GM12878 (cell line): ENCODE measurements around the gene NMNAT3. TPM values are rescaled to one million over a fixed set of nuclear protein-coding genes. Genes with fewer than 3 reads are reported as not detected.

Source experiments
- ATAC-seq: fragments of 200-7000 bp; cut with Tn5 transposase; 3 replicates; pipeline ENCODE4 v1.9.1; 2020; ENCODE audit warnings: mild to moderate bottlenecking, moderate library complexity
- BruUV-seq: library from RNA; stranded (reverse); fragments of 400-500 nt; replicated peaks from 2 replicates; lab custom pipeline; 2021; lab: Mats Ljungman, UMichigan
- CTCF ChIA-PET: fragments of 300-600 bp; sonication (Branson Sonifier 250); formaldehyde crosslinking; extraction: SDS; loops from one replicate; lab custom pipeline; 2021; ENCODE audit warnings: inconsistent platforms; lab: Yijun Ruan, JAX
- POLR2A ChIA-PET: fragments of 350-600 bp; formaldehyde crosslinking; extraction: SDS; loops from one replicate; lab custom pipeline; 2021; ENCODE audit warnings: inconsistent platforms; lab: Charles Lee
- RAD21 ChIA-PET: fragments of 300-600 bp; sonication (Branson Sonifier 250); formaldehyde crosslinking; loops from one replicate; lab custom pipeline; 2023; ENCODE audit warnings: antibody characterized with exemption; ENCODE audit not compliant: unreplicated experiment; lab: Charles Lee
- SMC1A ChIA-PET: fragments of 300-600 bp; sonication (Branson Sonifier 250); formaldehyde crosslinking; loops from one replicate; lab custom pipeline; 2023; ENCODE audit not compliant: unreplicated experiment, uncharacterized antibody; lab: Charles Lee
- DNase-seq: peaks from one replicate; pipeline ENCODE4 v3.0.0-alpha.2; 2011; ENCODE audit warnings: low read depth, low spot score
- FAIRE-seq: peaks from 3 replicates; lab custom pipeline; 2011; peaks lifted over from hg19 to GRCh38; lab: Jason Lieb, UNC
- H2AFZ ChIP-seq: 2 replicates; pipeline ENCODE4 v1.6.0; 2011; ENCODE audit warnings: low read depth, low read length, control low read depth; ENCODE audit not compliant: control insufficient read depth
- H3K27ac ChIP-seq: 2 replicates; pipeline ENCODE4 v1.5.1; 2011; ENCODE audit warnings: control low read depth; ENCODE audit not compliant: control insufficient read depth, insufficient read depth
- H3K27me3 ChIP-seq, 2 experiments: replicated peaks in 1 of 2; 2 replicates each; pipeline versions ENCODE4 v1.6.0 to v1.6.1; 2011; ENCODE audit warnings: low read length in 1 of 2; ENCODE audit not compliant: control insufficient read depth in 2 of 2, insufficient read depth in 2 of 2
- H3K36me3 ChIP-seq, 2 experiments: 2 replicates each; pipeline ENCODE4 v1.5.1; 2011; ENCODE audit warnings: low read length in 1 of 2; ENCODE audit not compliant: control insufficient read depth in 2 of 2, insufficient read depth in 2 of 2
- H3K4me1 ChIP-seq: 2 replicates; pipeline ENCODE4 v1.6.1; 2011; ENCODE audit warnings: mild to moderate bottlenecking, low read length, moderate library complexity, mixed read lengths; ENCODE audit not compliant: control insufficient read depth, insufficient read depth
- H3K4me2 ChIP-seq: 2 replicates; pipeline ENCODE4 v1.6.0; 2011; ENCODE audit warnings: control low read depth; ENCODE audit not compliant: control insufficient read depth, insufficient read depth
- H3K4me3 ChIP-seq: fragments of 200-600 bp; sonication (generic); 2 replicates; pipeline ENCODE4 v1.5.1; 2016
- H3K79me2 ChIP-seq: 2 replicates; pipeline ENCODE4 v1.6.0; 2011; ENCODE audit warnings: low read length; ENCODE audit not compliant: control insufficient read depth, insufficient read depth
- H3K9ac ChIP-seq: 2 replicates; pipeline ENCODE4 v1.8.0; 2011; ENCODE audit warnings: low read length, control low read depth, mixed read lengths; ENCODE audit not compliant: control insufficient read depth, insufficient read depth
- H3K9me3 ChIP-seq: replicated peaks from 3 replicates; pipeline ENCODE4 v1.5.1; 2011; ENCODE audit warnings: mild to moderate bottlenecking, low read length; ENCODE audit not compliant: control insufficient read depth, insufficient read depth
- H4K20me1 ChIP-seq: 2 replicates; pipeline ENCODE4 v1.6.0; 2011; ENCODE audit not compliant: control insufficient read depth, insufficient read depth
- CHD1 ChIP-seq: IDR thresholded peaks from 2 replicates; pipeline ENCODE4 v1.6.1; 2012; ENCODE audit warnings: low read depth, low read length, improper control_type of control experiment
- CHD2 ChIP-seq: IDR thresholded peaks from 2 replicates; pipeline ENCODE4 v1.6.1; 2011; ENCODE audit warnings: low read depth, low read length, improper control_type of control experiment, borderline replicate concordance
- CREM ChIP-seq: IDR thresholded peaks from 2 replicates; pipeline ENCODE4 v1.6.1; 2014; ENCODE audit warnings: antibody characterized with exemption, low read depth
- EED ChIP-seq: sonication (generic); IDR thresholded peaks from 2 replicates; pipeline ENCODE4 v1.6.1; 2016; ENCODE audit warnings: antibody characterized with exemption, low read depth
- ETV6 ChIP-seq, 2 experiments: fragments of 450-650 bp in 1 of 2; IDR thresholded peaks in 1 of 2; conservative IDR thresholded peaks in 1 of 2; 2 replicates each; pipeline ENCODE4 v1.6.1; 2014; ENCODE audit warnings: antibody characterized with exemption in 1 of 2, borderline replicate concordance in 1 of 2, low read depth in 1 of 2, mild to moderate bottlenecking in 1 of 2, moderate library complexity in 1 of 2
- FOS ChIP-seq: IDR thresholded peaks from 3 replicates; pipeline ENCODE4 v1.6.1; 2011; ENCODE audit warnings: borderline replicate concordance; ENCODE audit not compliant: insufficient read length; ENCODE audit errors: extremely low read depth
- HCFC1 ChIP-seq: fragments of 150-350 bp; IDR thresholded peaks from 2 replicates; pipeline ENCODE4 v1.6.1; 2014; ENCODE audit warnings: low read length
- IKZF1 ChIP-seq: fragments of 450-650 bp; conservative IDR thresholded peaks from 2 replicates; pipeline ENCODE4 v1.6.1; 2017; ENCODE audit warnings: antibody characterized with exemption, mild to moderate bottlenecking
- JUNB ChIP-seq: IDR thresholded peaks from 2 replicates; pipeline ENCODE4 v1.6.1; 2016; ENCODE audit warnings: antibody characterized with exemption, mild to moderate bottlenecking
- MEF2A ChIP-seq: IDR thresholded peaks from 2 replicates; pipeline ENCODE4 v1.6.1; 2011; ENCODE audit warnings: low read depth, mild to moderate bottlenecking, low read length, moderate library complexity; ENCODE audit not compliant: insufficient read depth
- MYC ChIP-seq: IDR thresholded peaks from 2 replicates; pipeline ENCODE4 v1.6.1; 2011; ENCODE audit warnings: mild to moderate bottlenecking, low read length, moderate library complexity, inconsistent platforms; ENCODE audit not compliant: insufficient read depth, insufficient replicate concordance, insufficient read length, severe bottlenecking
- SPI1 ChIP-seq: IDR thresholded peaks from 2 replicates; pipeline ENCODE4 v1.6.1; 2011; ENCODE audit warnings: low read depth, mild to moderate bottlenecking, low read length, moderate library complexity, borderline replicate concordance; ENCODE audit not compliant: insufficient read depth
- YY1 ChIP-seq: IDR thresholded peaks from 2 replicates; pipeline ENCODE4 v1.6.1; 2011; ENCODE audit warnings: low read depth, mild to moderate bottlenecking, low read length
- ZNF24 ChIP-seq: fragments of 450-650 bp; IDR thresholded peaks from 2 replicates; pipeline ENCODE4 v1.6.1; 2017; ENCODE audit warnings: antibody characterized with exemption, mild to moderate bottlenecking
- ZSCAN29 ChIP-seq: fragments of 450-650 bp; IDR thresholded peaks from 2 replicates; pipeline ENCODE4 v1.6.1; 2017; ENCODE audit warnings: mild to moderate bottlenecking, moderate library complexity
- WGBS: methylation state at CpG from one replicate; pipeline ENCODE4 v1.1.6; 2016; ENCODE audit warnings: low lambda C conversion rate; ENCODE audit not compliant: insufficient replicate concordance, insufficient coverage; ENCODE audit errors: missing lambda C conversion rate; 5-methylcytosine and 5-hydroxymethylcytosine counted together
- in situ Hi-C: fragments of 300-500 bp; cut with MboI; formaldehyde crosslinking; loops from 9 replicates; pipeline ENCODE4 v1.14.3; 2018; ENCODE audit warnings: mixed read lengths
- intact Hi-C: fragments of 100-400 bp; cut with micrococcal nuclease; formaldehyde crosslinking; loops from one replicate; pipeline ENCODE4 v1.14.2; 2022; ENCODE audit not compliant: unreplicated experiment
- polyA plus RNA-seq, 11 experiments: library from polyadenylated mRNA; depleted of rRNA in 4 of 11; unstranded in 6 of 11; stranded (reverse) in 5 of 11; fragments of >200 nt; fragmentation: Nextera tagmentation in 4 of 11; fragmentation: Illumina TruSeq in 1 of 11; extraction: Ambion mirVana in 4 of 11; extraction: Trizol in 1 of 11; gene quantifications; 1 replicate in 1 of 11; 2 replicates in 10 of 11; pipeline versions ENCODE4 v1.2.1 to v1.2.3, GENCODE V29; 2011 to 2016; ENCODE audit warnings: inconsistent platforms in 2 of 11, missing spikeins in 2 of 11, low read depth in 1 of 11
- total RNA-seq, 4 experiments: library from RNA; depleted of rRNA in 3 of 4; stranded (reverse); fragments of >200 nt in 3 of 4; fragmentation: Illumina TruSeq in 1 of 4; extraction: Trizol in 1 of 4; gene quantifications; 2 replicates each; pipeline versions ENCODE4 v1.2.1 to v1.2.3, GENCODE V29; 2013 to 2021
- TF ChIP-seq, protein P1 (sequence below): fragments of 150-350 bp; IDR thresholded peaks from 2 replicates; pipeline ENCODE4 v1.6.1; 2014; ENCODE audit warnings: mild to moderate bottlenecking, low read depth, low read length
- TF ChIP-seq, protein P2 (sequence below): fragments of 450-650 bp; conservative IDR thresholded peaks from 2 replicates; pipeline ENCODE4 v1.6.1; 2017; ENCODE audit warnings: mild to moderate bottlenecking, moderate library complexity

Gene NMNAT3
- total and polyA plus RNA-seq, 10 of the 15 experiments (the other 5 are each of a cell fraction or from before 2014, with no cell fraction given) = under 0.01 to 0.92 (median 0.08) TPM; not detected in 4

DNA sequence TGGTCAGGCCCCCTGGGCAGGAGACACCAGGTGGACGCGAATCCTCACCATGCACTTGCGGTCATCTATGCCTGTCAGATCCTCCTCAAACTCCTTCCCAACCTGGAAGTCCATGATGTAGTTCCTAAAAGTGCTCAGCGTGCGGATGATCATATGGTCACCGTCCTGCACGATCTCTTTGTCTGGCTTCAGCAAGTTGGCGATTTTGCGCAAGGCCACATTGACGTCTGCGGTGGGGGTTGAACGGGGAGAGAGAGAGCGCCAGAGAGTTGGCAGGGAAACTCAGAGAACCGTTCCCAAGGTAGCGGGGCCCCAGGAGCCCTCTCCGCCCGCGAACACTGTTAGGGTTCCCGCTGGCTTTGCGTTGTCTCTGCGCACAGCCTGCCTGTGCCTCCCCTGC, 139.0 kb downstream of the NMNAT3 start (continued):
- TF ChIP-seq ETV6 (conservative IDR thresholded peaks at IDR 0.05 in 1 of 2, IDR thresholded peaks at IDR 0.05 in 1 of 2; ENCODE audit: borderline replicate concordance in 1 of 2, low read depth in 1 of 2) (no peak), SPI1 (no peak), JUNB (no peak), ZNF24 (no peak)
- TF ChIP-seq, protein P1, sequence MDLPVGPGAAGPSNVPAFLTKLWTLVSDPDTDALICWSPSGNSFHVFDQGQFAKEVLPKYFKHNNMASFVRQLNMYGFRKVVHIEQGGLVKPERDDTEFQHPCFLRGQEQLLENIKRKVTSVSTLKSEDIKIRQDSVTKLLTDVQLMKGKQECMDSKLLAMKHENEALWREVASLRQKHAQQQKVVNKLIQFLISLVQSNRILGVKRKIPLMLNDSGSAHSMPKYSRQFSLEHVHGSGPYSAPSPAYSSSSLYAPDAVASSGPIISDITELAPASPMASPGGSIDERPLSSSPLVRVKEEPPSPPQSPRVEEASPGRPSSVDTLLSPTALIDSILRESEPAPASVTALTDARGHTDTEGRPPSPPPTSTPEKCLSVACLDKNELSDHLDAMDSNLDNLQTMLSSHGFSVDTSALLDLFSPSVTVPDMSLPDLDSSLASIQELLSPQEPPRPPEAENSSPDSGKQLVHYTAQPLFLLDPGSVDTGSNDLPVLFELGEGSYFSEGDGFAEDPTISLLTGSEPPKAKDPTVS = no peak
- TF ChIP-seq, all 136 proteins: peak for 0

DNA sequence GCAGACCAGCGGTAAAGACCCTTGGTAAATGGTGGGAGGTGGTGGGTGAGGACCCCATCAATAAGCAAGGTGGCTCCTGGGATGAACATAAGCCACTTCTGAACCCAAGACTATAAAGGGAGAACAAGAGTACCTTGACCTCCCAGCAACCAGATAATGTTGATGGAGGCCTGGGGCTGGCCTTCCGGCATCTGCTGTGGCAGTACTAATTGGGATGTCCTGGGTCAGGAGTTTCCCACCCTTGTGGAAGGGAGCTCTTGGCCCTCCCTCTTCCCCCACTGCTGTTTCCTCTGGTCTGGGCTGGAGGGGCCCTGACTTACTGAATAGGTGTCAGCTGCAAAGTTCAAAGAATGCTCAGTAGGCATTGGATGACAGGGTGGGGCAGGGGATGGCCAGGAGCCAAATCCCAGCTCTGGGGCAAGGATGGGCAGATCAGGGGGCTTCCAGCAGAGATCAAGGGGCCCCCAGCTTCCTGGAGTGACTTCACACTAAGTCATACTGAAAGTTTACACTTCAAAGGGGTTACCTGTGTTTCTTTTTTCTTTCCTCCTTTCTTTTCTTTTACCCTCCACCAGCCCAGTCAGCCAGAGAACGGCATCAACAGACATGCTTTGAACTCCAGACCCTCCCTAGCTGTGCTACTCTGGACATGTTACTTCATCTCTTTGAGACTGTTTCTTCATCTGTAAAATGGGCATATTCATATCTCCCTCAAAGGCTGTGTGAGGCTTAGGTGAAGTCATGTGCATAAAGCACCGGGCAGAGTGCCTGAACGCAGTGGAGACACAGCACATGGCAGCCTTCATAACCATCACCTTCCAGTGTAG, 139.8 kb downstream of the NMNAT3 start:
- WGBS = 61% methylated on average over 5 of the region's 5 CpGs
- in situ Hi-C loops = no loop called here
- no peak for DNase-seq
- Histone ChIP-seq H3K79me2 (no peaks in the 10 kb centered on the region), H3K4me3 (no peak overlapping the region), H3K4me2 (no peak overlapping the region), H3K9ac (no peak overlapping the region), H3K27me3 (no peaks in the 10 kb centered on the region; a peak in 2 of 4 replicates), H3K4me1 (no peaks in the 10 kb centered on the region), H2AFZ (no peak overlapping the region), H3K36me3 (no peaks in the 10 kb centered on the region), H4K20me1 (no peaks in the 10 kb centered on the region), H3K27ac (no peak overlapping the region), H3K9me3 (no peaks in the 10 kb centered on the region)
- ChIA-PET POLR2A (no interaction called here), RAD21 (no interaction called here), CTCF (no interaction called here), SMC1A (no interaction called here)
- no peak; the same call in 2 of the 3 replicates for ATAC-seq
- no TSS peak for BruUV-seq
- intact Hi-C loops = no loop called here
- no peak for FAIRE-seq
- TF ChIP-seq SPI1 (no peak), ETV6 (conservative IDR thresholded peaks at IDR 0.05 in 1 of 2, IDR thresholded peaks at IDR 0.05 in 1 of 2; ENCODE audit: borderline replicate concordance in 1 of 2, low read depth in 1 of 2) (peak in 1 of 2 experiments; percentile 85; a peak in 2 of 4 replicates), JUNB (peak; percentile 71), ZSCAN29 (no peak), CHD2 (no peak), IKZF1 (peak; percentile 42; the same call in 1 of the 2 replicates), EED (peak; percentile 23; the same call in 1 of the 2 replicates), CHD1 (no peak), FOS (no peak), MEF2A (no peak), MYC (no peak), YY1 (no peak), CREM (0 out of 2 replicates have a peak, but pooled peaks have one; percentile 18), HCFC1 (no peak)
- TF ChIP-seq, protein P2, sequence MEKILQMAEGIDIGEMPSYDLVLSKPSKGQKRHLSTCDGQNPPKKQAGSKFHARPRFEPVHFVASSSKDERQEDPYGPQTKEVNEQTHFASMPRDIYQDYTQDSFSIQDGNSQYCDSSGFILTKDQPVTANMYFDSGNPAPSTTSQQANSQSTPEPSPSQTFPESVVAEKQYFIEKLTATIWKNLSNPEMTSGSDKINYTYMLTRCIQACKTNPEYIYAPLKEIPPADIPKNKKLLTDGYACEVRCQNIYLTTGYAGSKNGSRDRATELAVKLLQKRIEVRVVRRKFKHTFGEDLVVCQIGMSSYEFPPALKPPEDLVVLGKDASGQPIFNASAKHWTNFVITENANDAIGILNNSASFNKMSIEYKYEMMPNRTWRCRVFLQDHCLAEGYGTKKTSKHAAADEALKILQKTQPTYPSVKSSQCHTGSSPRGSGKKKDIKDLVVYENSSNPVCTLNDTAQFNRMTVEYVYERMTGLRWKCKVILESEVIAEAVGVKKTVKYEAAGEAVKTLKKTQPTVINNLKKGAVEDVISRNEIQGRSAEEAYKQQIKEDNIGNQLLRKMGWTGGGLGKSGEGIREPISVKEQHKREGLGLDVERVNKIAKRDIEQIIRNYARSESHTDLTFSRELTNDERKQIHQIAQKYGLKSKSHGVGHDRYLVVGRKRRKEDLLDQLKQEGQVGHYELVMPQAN = no peak
